Measurements from ENCODE around the gene SLC9A1. TPM values are rescaled to one million over a fixed set of nuclear protein-coding genes. Genes with fewer than 3 reads are reported as not detected.

The SLC9A1 gene
- total RNA-seq, 1 donor from 2014 or later: 13.6 TPM

DNA sequence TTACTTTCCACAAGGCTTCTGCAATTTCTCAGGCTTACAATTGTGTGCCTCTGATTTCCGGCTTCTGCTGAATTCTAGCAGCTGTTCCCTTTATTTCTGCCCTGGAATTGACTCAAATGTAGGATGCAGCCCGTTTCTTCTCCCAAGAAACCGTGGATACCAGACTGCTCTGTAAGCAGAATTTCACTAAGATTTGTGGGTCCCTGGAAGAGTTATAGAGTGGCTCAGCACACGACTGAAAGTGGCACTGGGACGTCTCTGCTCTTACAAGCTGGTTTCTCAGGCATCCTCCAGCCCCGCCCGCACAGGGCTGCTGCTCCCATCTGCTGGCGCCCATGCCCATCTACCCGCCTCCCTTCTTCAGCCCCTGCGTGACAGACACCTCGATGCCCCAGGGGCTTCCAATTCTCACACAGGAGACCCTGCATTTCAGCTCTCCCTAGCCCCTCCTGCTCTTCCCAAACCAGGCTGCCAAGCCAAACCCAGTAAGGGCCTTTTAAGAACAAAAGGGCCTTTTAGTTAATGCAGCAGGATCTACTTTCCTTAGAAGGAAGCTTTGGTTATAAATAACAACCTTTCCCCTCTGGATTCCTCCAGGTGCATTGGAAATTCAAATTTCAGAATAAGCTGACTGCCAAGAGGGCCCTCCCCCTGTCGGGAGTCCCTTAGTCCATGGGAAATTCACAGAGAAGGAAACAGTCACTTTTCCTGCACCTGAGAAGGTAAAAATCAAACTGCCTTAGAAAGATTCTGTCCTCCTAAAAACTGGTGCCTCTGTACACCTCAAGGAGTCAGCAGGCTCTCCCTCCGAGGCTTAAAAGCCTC, 96.9 kb downstream of the SLC9A1 start:
- ATAC-seq (ENCODE audit: low read depth): no peak
- DNase-seq: no peak
- TF ChIP-seq, protein P1, sequence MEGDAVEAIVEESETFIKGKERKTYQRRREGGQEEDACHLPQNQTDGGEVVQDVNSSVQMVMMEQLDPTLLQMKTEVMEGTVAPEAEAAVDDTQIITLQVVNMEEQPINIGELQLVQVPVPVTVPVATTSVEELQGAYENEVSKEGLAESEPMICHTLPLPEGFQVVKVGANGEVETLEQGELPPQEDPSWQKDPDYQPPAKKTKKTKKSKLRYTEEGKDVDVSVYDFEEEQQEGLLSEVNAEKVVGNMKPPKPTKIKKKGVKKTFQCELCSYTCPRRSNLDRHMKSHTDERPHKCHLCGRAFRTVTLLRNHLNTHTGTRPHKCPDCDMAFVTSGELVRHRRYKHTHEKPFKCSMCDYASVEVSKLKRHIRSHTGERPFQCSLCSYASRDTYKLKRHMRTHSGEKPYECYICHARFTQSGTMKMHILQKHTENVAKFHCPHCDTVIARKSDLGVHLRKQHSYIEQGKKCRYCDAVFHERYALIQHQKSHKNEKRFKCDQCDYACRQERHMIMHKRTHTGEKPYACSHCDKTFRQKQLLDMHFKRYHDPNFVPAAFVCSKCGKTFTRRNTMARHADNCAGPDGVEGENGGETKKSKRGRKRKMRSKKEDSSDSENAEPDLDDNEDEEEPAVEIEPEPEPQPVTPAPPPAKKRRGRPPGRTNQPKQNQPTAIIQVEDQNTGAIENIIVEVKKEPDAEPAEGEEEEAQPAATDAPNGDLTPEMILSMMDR (IDR thresholded peaks at IDR 0.05): no peak
- POLR2A ChIA-PET: interaction anchor here (0.6 kb wide), 2 partner anchors 8 to 9 kb away, joined by 5 to 9 read pairs; no protein-coding TSS in a partner anchor
- Mint-ChIP-seq H3K36me3 (ENCODE audit: low read depth) (no peaks in the 10 kb centered on the region), H3K4me3 (no peak overlapping the region), H3K4me1 (no peaks in the 10 kb centered on the region), H3K27me3 (no peaks in the 10 kb centered on the region), H3K9me3 (no peaks in the 10 kb centered on the region), H3K27ac (no peak overlapping the region)
- intact Hi-C loops (cut with micrococcal nuclease): no loop called here
- CTCF ChIA-PET: interaction anchor here (2.3 kb wide), 1 partner anchor 12 kb away, joined by 9 read pairs; no protein-coding TSS in a partner anchor

DNA sequence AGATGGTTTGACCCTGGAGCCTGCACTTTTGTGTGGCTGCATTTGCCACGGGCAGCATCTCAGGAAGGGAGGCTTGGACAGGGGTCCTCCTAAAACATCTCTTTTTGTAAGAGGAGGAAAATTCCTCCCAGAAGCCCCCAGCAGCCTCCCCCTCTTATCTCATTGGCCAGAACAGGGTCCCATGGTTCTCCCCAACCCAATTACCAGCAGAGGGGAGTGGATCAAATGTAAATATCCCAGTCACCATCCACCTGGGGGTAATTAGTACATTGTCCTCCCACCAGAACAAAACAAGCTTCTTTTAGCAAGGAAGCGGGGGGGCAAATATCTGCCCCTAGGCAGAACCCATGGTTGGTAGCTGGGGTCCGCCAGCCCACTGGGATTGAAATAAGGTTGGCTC, 97.5 kb downstream of the SLC9A1 start:
- CTCF ChIA-PET: interaction anchor here (0.6 to 2.3 kb wide), 2 partner anchors 12 to 14 kb away, joined by 4 to 9 read pairs; no protein-coding TSS in a partner anchor
- TF ChIP-seq, protein P1 (IDR thresholded peaks at IDR 0.05): no peak
- H3K27ac Mint-ChIP-seq: no peak overlapping the region
- no peak overlapping the region for H3K4me3 Mint-ChIP-seq
- intact Hi-C loops (cut with micrococcal nuclease): no loop called here
- H3K4me1 Mint-ChIP-seq: no peaks in the 10 kb centered on the region
- no peaks in the 10 kb centered on the region for H3K27me3 Mint-ChIP-seq
- no peaks in the 10 kb centered on the region for H3K36me3 Mint-ChIP-seq (ENCODE audit: low read depth)
- H3K9me3 Mint-ChIP-seq: no peaks in the 10 kb centered on the region
- POLR2A ChIA-PET: interaction anchor here (0.6 to 0.7 kb wide), 4 partner anchors 9 to 282 kb away, joined by 3 to 9 read pairs (median 5); no protein-coding TSS in a partner anchor
- DNase-seq: no peak
- ATAC-seq (ENCODE audit: low read depth): no peak

DNA sequence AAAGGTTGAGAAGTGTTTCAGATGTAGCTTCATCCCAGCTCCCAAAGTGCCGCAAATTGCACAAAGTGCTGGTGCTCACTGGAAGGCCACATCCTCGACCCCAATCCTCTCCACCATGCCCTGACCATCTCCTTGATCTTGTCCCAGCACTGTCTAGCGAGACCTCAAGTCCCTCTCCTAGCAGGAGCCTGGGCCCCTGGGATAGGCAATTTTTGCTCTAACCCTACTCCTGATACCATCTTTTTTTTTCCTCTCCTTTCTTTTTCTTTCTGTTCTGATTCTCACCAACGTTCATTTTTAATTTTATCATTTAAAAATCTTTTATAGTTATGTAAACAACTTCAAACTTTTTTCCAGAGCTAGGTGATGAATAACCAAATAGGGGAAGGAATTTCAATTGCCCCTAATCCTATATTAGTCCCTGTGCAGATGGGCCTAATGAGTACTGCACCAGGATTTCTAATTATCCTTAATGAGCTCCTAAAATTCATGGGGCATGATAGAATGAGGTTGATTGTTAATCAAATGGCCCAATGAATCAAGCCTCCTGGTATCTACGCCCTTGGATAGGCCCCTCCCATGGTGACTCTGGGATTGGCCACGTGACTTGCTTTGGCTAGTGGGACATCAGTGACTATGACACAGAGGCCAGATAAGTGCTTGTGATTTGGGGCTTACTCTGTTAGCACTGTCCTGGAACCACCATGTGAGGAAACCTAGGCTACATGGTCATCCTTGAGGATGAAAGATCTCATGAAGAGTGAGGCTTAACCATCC, 100.8 kb downstream of the SLC9A1 start:
- H3K4me1 Mint-ChIP-seq: no peaks in the 10 kb centered on the region
- H3K27me3 Mint-ChIP-seq: no peaks in the 10 kb centered on the region
- ATAC-seq (ENCODE audit: low read depth) (no peak), DNase-seq (no peak)
- H3K9me3 Mint-ChIP-seq: no peaks in the 10 kb centered on the region
- ChIA-PET CTCF (interaction anchor here (1.8 kb wide), 1 partner anchor 10 kb away, joined by 6 read pairs; no protein-coding TSS in a partner anchor), POLR2A (interaction anchor here (0.6 to 0.7 kb wide), 3 partner anchors 53 to 1020 kb away, joined by 3 to 10 read pairs (median 5); partner anchors contain the start of gene SYTL1)
- TF ChIP-seq, protein P1 (IDR thresholded peaks at IDR 0.05): no peak
- no peaks in the 10 kb centered on the region for H3K36me3 Mint-ChIP-seq (ENCODE audit: low read depth)
- intact Hi-C loops (cut with micrococcal nuclease): no loop called here
- no peak overlapping the region for H3K4me3 Mint-ChIP-seq
- no peak overlapping the region for H3K27ac Mint-ChIP-seq

DNA sequence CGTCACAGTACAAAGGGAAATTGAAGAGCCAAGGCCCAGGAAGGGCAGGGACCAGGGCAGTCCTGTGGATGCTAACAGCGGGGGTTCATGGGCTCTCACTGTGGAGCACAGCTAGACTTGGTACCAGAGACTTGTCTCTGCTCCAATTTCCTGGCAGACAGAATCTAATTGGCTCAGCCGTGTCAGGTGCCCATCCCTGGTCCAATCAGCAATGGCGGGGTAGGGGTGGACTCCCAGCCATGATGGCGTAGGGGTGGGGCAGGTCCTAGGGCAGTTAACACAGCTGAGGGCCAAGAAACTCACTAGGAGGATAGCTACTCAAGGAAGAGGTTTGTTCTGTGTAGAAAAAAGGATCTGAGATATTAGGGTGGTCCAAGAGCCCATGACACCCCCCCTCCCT, 102.4 kb downstream of the SLC9A1 start:
- ATAC-seq (ENCODE audit: low read depth) (no peak), DNase-seq (no peak)
- H3K27me3 Mint-ChIP-seq: no peaks in the 10 kb centered on the region
- ChIA-PET CTCF (interaction anchor here (1.8 kb wide), 1 partner anchor 8 kb away, joined by 6 read pairs; no protein-coding TSS in a partner anchor), POLR2A (interaction anchor here (0.7 kb wide), 1 partner anchor 134 kb away, joined by 3 read pairs; no protein-coding TSS in a partner anchor)
- H3K27ac Mint-ChIP-seq: no peak overlapping the region
- no peaks in the 10 kb centered on the region for H3K9me3 Mint-ChIP-seq
- no peak overlapping the region for H3K4me3 Mint-ChIP-seq
- H3K4me1 Mint-ChIP-seq: no peaks in the 10 kb centered on the region
- H3K36me3 Mint-ChIP-seq (ENCODE audit: low read depth): no peaks in the 10 kb centered on the region
- intact Hi-C loops (cut with micrococcal nuclease): no loop called here
- TF ChIP-seq, protein P1 (IDR thresholded peaks at IDR 0.05): no peak

All from activated B cell treated with CpG ODN at 0.5 μM for 24 hours (primary cell).